Tibial artery (tissue), 4 donors: ENCODE measurements around the gene EFEMP2.

Source experiments
- DNase-seq, 2 donors: peaks; one replicate each; pipeline ENCODE4 v3.0.0-alpha.2; 2019
- H3K27ac ChIP-seq, 2 donors: fragments of 200-600 bp; sonication (generic) in 1 of 2; 1 replicate in 1 of 2; 2 replicates in 1 of 2; pipeline ENCODE4 v1.5.1; 2018 to 2019; ENCODE audit warnings: mild to moderate bottlenecking in 1 of 2
- H3K27me3 ChIP-seq, 2 donors: fragments of 200-600 bp; sonication (generic) in 1 of 2; one replicate each; pipeline versions ENCODE4 v1.5.1 to v1.6.0; 2016 to 2019
- H3K36me3 ChIP-seq, 3 donors: fragments of 200-600 bp; sonication (generic) in 2 of 3; one replicate each; pipeline ENCODE4 v1.5.1; 2016 to 2019; ENCODE audit warnings: mild to moderate bottlenecking in 2 of 3
- H3K4me1 ChIP-seq, 4 donors: fragments of 200-600 bp; sonication (generic) in 2 of 4; 1 replicate in 3 of 4; 2 replicates in 1 of 4; pipeline ENCODE4 v1.5.1; 2016 to 2019
- H3K4me3 ChIP-seq, 2 donors: fragments of 200-600 bp; sonication (generic) in 1 of 2; 1 replicate in 1 of 2; 2 replicates in 1 of 2; pipeline ENCODE4 v1.5.1; 2018 to 2019; ENCODE audit warnings: mild to moderate bottlenecking in 2 of 2
- H3K9me3 ChIP-seq, 3 donors: fragments of 200-600 bp; sonication (generic) in 1 of 3; one replicate each; pipeline ENCODE4 v1.5.1; 2016 to 2019
- intact Hi-C: fragments of 100-400 bp; cut with DNase I; formaldehyde crosslinking; loops from one replicate; pipeline ENCODE4 v1.15.0; 2023; ENCODE audit warnings: low total_unique reads
- TF ChIP-seq, protein P1 (sequence below), 2 experiments: fragments of 200-600 bp in 1 of 2; fragments of 450-650 bp in 1 of 2; IDR thresholded peaks; one replicate each; pipeline ENCODE4 v1.5.1; 2017 to 2019; ENCODE audit warnings: antibody characterized with exemption in 2 of 2, mild to moderate bottlenecking in 1 of 2, moderate library complexity in 1 of 2

EFEMP2 gene

GRCh38 chr11:65872586-65873317 is at the start of gene EFEMP2:
Gene EFEMP2, minus strand, starts transcription at chr11:65872800. Its CDS starts 446 bp downstream, at chr11:65872354.
- DNase-seq = peak in 1 of 2 donors; percentile 74
- peaks cover 0 to 34% (median 26%) of the 10 kb centered on the region in 4 donors for H3K4me1 ChIP-seq
- H3K9me3 ChIP-seq = no peaks in the 10 kb centered on the region
- H3K27me3 ChIP-seq = no peaks in the 10 kb centered on the region
- intact Hi-C loops = no loop called here
- TF ChIP-seq, protein P1, sequence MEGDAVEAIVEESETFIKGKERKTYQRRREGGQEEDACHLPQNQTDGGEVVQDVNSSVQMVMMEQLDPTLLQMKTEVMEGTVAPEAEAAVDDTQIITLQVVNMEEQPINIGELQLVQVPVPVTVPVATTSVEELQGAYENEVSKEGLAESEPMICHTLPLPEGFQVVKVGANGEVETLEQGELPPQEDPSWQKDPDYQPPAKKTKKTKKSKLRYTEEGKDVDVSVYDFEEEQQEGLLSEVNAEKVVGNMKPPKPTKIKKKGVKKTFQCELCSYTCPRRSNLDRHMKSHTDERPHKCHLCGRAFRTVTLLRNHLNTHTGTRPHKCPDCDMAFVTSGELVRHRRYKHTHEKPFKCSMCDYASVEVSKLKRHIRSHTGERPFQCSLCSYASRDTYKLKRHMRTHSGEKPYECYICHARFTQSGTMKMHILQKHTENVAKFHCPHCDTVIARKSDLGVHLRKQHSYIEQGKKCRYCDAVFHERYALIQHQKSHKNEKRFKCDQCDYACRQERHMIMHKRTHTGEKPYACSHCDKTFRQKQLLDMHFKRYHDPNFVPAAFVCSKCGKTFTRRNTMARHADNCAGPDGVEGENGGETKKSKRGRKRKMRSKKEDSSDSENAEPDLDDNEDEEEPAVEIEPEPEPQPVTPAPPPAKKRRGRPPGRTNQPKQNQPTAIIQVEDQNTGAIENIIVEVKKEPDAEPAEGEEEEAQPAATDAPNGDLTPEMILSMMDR (IDR thresholded peaks at IDR 0.05) = no peak
- peaks cover 0 to 27% (median 20%) of the 10 kb centered on the region in 3 donors for H3K36me3 ChIP-seq
- H3K4me3 ChIP-seq = peak within 1 kb of the TSS; percentile 66 to 76
- peak within 1 kb of the TSS; percentile 96 to 98 for H3K27ac ChIP-seq

DNA sequence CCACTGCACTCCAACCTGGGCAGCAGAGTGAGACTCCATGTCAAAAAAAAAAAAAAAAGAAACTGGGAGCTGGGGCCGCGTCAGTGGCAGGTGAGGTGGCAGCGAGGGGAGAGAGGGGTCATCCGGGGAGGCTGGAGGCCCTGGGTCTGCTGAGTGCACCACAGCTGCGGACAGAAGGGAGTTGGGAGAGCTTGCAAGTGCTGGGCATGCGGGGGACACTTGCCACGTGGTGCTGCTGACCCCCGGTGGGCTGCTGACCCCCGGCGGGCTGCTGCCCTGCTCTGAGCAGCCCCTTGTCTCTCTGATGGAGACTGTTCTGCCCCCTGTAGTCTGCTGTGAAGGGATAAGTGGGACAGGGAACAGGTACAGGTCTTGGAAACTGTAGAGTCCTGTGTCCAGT is 49.3 kb upstream of the EFEMP2 start:
- Histone ChIP-seq H3K27ac (no peak overlapping the region), H3K4me1 (peaks cover 5 to 30% (median 29%) of the 10 kb centered on the region in 4 donors), H3K9me3 (no peaks in the 10 kb centered on the region), H3K4me3 (no peak overlapping the region), H3K27me3 (no peaks in the 10 kb centered on the region), H3K36me3 (peaks cover 13 to 32% (median 20%) of the 10 kb centered on the region in 3 donors)
- intact Hi-C loops = loop anchor here (5.0 kb wide), 1 partner anchor 40 kb away; the partner anchor contains the start of gene SART1
- TF ChIP-seq, protein P1 (IDR thresholded peaks at IDR 0.05) = no peak
- DNase-seq = no peak

DNA sequence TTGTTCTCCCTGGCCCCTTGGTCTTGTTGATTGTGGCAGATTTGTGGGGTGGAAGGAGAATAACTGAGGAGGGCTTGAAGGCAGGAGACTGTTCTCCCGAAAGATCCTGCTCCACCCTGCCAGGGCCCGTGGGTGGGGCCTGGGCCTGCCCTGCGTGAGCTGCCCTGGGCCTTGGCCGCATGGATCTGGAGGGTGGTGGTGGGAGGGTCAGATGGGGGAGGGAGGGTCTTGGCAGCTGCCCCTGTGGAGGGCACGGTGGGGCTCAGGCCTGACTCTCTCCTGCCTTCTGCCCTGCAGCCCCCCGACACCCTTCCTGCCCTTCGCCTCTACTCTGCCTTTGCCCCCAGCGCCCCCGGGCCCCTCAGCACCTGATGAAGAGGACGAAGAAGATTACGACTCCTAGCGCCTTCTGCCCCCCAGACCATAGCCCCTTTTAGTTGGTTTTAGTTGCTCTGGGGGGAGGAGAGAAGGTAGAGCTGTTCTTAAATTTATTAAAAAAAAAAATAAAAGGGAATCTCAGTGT is 48.5 kb upstream of the EFEMP2 start:
- Histone ChIP-seq H3K27ac (peak overlapping the region; percentile 87 to 90), H3K4me1 (peaks cover 5 to 38% (median 37%) of the 10 kb centered on the region in 4 donors), H3K36me3 (peaks cover 13 to 32% (median 20%) of the 10 kb centered on the region in 3 donors), H3K9me3 (no peaks in the 10 kb centered on the region), H3K27me3 (no peaks in the 10 kb centered on the region), H3K4me3 (peak overlapping the region; percentile 89 to 92)
- no peak for DNase-seq
- TF ChIP-seq, protein P1 (IDR thresholded peaks at IDR 0.05) = no peak
- intact Hi-C loops = loop anchor here (5.0 kb wide), 1 partner anchor 41 kb away; the partner anchor contains the start of gene SART1

DNA sequence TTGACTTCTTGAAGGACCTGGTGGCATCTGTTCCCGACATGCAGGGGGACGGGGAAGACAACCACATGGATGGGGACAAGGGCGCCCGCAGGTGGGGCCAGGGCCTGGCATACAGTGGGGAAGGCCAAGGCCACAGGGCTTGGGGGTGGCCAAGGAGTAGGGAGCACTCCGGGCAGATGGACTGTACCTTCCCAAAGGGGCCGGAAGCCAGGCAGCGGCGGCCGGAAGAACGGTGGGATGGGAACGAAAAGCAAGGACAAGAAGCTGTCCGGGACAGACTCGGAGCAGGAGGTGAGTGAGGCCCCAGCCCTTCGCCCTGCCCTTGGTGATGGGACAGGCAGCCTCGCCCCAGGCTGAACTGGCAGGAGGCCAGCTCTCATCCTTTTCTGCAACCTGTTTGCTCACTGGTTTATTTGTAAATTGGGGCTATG is 47.8 kb upstream of the EFEMP2 start:
- H3K4me1 ChIP-seq = peaks cover 8 to 44% (median 43%) of the 10 kb centered on the region in 4 donors
- intact Hi-C loops = loop anchor here (5.0 kb wide), 1 partner anchor 42 kb away; the partner anchor contains the start of gene SART1
- peak overlapping the region; percentile 87 to 90 for H3K27ac ChIP-seq
- no peaks in the 10 kb centered on the region for H3K9me3 ChIP-seq
- peak in 1 of 2 donors; percentile 72 for DNase-seq
- no peaks in the 10 kb centered on the region for H3K27me3 ChIP-seq
- TF ChIP-seq, protein P1 (IDR thresholded peaks at IDR 0.05) = no peak
- peaks cover 13 to 32% (median 20%) of the 10 kb centered on the region in 3 donors for H3K36me3 ChIP-seq
- H3K4me3 ChIP-seq = peak overlapping the region; percentile 89 to 92

DNA sequence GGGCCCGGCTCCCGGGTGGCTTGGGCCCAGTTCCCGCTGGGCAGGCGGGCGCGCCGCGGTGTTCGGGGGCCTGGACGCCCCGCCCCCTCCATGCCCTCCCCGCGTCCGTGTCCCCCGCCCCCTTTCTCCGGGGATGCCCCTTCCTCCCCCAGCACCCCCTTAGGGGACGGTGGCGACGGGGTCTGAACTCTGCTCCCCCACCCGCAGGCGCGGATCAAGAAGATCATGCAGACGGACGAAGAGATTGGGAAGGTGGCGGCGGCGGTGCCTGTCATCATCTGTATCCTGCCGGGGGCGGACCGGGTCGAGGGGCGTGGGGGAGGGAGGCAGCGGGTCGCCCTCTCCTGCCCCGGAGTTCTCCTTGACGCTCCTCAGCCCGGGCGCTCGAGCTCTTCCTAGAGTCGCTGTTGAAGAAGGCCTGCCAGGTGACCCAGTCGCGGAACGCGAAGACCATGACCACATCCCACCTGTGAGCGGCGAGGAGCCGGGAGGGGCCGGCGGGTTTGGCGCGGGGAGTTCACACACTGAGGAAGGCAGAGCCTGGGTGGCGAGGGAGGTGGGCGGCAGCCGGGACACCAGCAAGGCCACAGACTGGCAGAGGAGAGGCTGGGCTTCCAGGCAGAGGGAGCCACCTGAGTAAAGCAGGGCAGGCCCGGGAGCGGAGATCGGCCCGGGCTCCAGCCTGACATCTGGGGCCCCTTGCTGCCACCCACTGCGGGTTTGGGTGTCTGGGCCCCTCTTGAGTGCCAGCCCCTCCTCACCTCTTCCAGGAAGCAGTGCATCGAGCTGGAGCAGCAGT is 47.2 kb upstream of the EFEMP2 start:
- peak overlapping the region; percentile 89 to 92 for H3K4me3 ChIP-seq
- H3K9me3 ChIP-seq = no peaks in the 10 kb centered on the region
- H3K36me3 ChIP-seq = peaks cover 13 to 32% (median 20%) of the 10 kb centered on the region in 3 donors
- TF ChIP-seq, protein P1 (IDR thresholded peaks at IDR 0.05) = no peak
- H3K27me3 ChIP-seq = no peaks in the 10 kb centered on the region
- H3K4me1 ChIP-seq = peaks cover 14 to 50% (median 49%) of the 10 kb centered on the region in 4 donors
- intact Hi-C loops = loop anchor here (2.0 to 5.0 kb wide), 2 partner anchors 43 to 61 kb away; partner anchors contain the start of genes CFL1 and SART1
- peak; percentile 47 to 82 for DNase-seq
- H3K27ac ChIP-seq = peak overlapping the region; percentile 87 to 90
